HG03064 (cell line): ENCODE measurements around the gene DOLPP1.

Experiments
- ATAC-seq: cut with Tn5 transposase; IDR thresholded peaks from one replicate; pipeline ENCODE4 v1.9.1; 2021; ENCODE audit warnings: low read depth; ENCODE audit not compliant: unreplicated experiment

The DOLPP1 gene

GRCh38 chr9:129063061-129063460, 17.9 kb upstream of the DOLPP1 start:
- ATAC-seq, result no peak

- no peak for ATAC-seq
Observed at GRCh38 chr9:129064499-129064908, 16.4 kb upstream of the DOLPP1 start.

- ATAC-seq, result no peak
Observed at GRCh38 chr9:129068110-129068509, 12.8 kb upstream of the DOLPP1 start.

GRCh38 chr9:129068990-129069861, 11.7 kb upstream of the DOLPP1 start:
- peak; percentile 79 for ATAC-seq

GRCh38 chr9:129069862-129070641, 10.9 kb upstream of the DOLPP1 start:
- no peak for ATAC-seq

- no peak for ATAC-seq
Observed at GRCh38 chr9:129070696-129071525, 10.0 kb upstream of the DOLPP1 start.

- no peak for ATAC-seq
Observed at GRCh38 chr9:129071526-129072126, 9.3 kb upstream of the DOLPP1 start.

- ATAC-seq, result no peak
Observed at GRCh38 chr9:129072171-129072570, 8.7 kb upstream of the DOLPP1 start.

GRCh38 chr9:129073404-129073803, 7.5 kb upstream of the DOLPP1 start:
- ATAC-seq, result no peak

- ATAC-seq, result no peak
Observed at GRCh38 chr9:129074106-129074505, 6.8 kb upstream of the DOLPP1 start.

GRCh38 chr9:129075996-129076639, 4.8 kb upstream of the DOLPP1 start:
- ATAC-seq, result no peak

GRCh38 chr9:129076640-129077037, 4.3 kb upstream of the DOLPP1 start:
- ATAC-seq, result no peak

GRCh38 chr9:129077236-129077635, 3.7 kb upstream of the DOLPP1 start:
- no peak for ATAC-seq

GRCh38 chr9:129078691-129079503, 2.0 kb upstream of the DOLPP1 start:
- ATAC-seq, result no peak

- ATAC-seq, result no peak
Observed at GRCh38 chr9:129079829-129080228, 1.1 kb upstream of the DOLPP1 start.

- no peak for ATAC-seq
Observed at GRCh38 chr9:129080298-129080600, 662 bp upstream of the DOLPP1 start.

GRCh38 chr9:129081388-129081904, 535 bp downstream of the DOLPP1 start:
- no peak for ATAC-seq

GRCh38 chr9:129084087-129084486, 3.2 kb downstream of the DOLPP1 start:
- ATAC-seq, result no peak

GRCh38 chr9:129089246-129089645, 8.3 kb downstream of the DOLPP1 start:
- no peak for ATAC-seq
